Spleen (tissue), 11 donors: ENCODE results near the gene SPACA6. TPM values are rescaled to one million over a fixed set of nuclear protein-coding genes. Genes with fewer than 3 reads are reported as not detected.
A peak's percentile ranks its signal among the peaks of the same experiment; 100 is the strongest.
"Not testable (repeated sequence)": the region's sequence is repeated elsewhere in the genome, so short reads cannot be mapped to it uniquely, and the experiment has no call there.

ENCODE experiments used
- DNase-seq: peaks from one replicate; pipeline ENCODE4 v3.0.0-alpha.2; 2020
- H3K27ac ChIP-seq, 8 donors: fragments of 200-600 bp; sonication (generic) in 7 of 8; 1 replicate in 4 of 8; 2 replicates in 4 of 8; pipeline versions ENCODE4 v1.5.0 to v1.8.0; 2016 to 2021; ENCODE audit warnings: inconsistent platforms in 4 of 8, mild to moderate bottlenecking in 4 of 8, moderate library complexity in 1 of 8
- H3K27me3 ChIP-seq, 7 donors: fragments of 200-600 bp; sonication (generic) in 6 of 7; replicated peaks in 1 of 7; 1 replicate in 4 of 7; 2 replicates in 3 of 7; pipeline versions ENCODE4 v1.5.0 to v1.8.0; 2016 to 2021; ENCODE audit warnings: inconsistent platforms in 3 of 7, mild to moderate bottlenecking in 1 of 7
- H3K36me3 ChIP-seq, 6 donors: fragments of 200-600 bp; sonication (generic) in 5 of 6; 1 replicate in 4 of 6; 2 replicates in 2 of 6; pipeline versions ENCODE4 v1.5.0 to v1.8.0; 2016 to 2021; ENCODE audit warnings: inconsistent platforms in 2 of 6
- H3K4me1 ChIP-seq, 6 donors: fragments of 200-600 bp; sonication (generic) in 5 of 6; 1 replicate in 3 of 6; 2 replicates in 3 of 6; pipeline versions ENCODE4 v1.5.0 to v1.8.0; 2016 to 2021; ENCODE audit warnings: inconsistent platforms in 3 of 6
- H3K4me3 ChIP-seq, 8 donors: fragments of 200-600 bp; sonication (generic) in 7 of 8; 1 replicate in 4 of 8; 2 replicates in 4 of 8; pipeline versions ENCODE4 v1.5.0 to v1.8.0; 2016 to 2021; ENCODE audit warnings: inconsistent platforms in 4 of 8, mild to moderate bottlenecking in 4 of 8, moderate library complexity in 2 of 8
- H3K9me3 ChIP-seq, 8 donors: fragments of 200-600 bp; sonication (generic) in 7 of 8; 1 replicate in 4 of 8; 2 replicates in 4 of 8; pipeline versions ENCODE4 v1.5.0 to v1.8.0; 2016 to 2021; ENCODE audit warnings: inconsistent platforms in 4 of 8
- POLR2A ChIP-seq, 3 donors: fragments of 450-650 bp; IDR thresholded peaks; one replicate each; pipeline ENCODE4 v1.5.1; 2017; ENCODE audit warnings: antibody characterized with exemption in 3 of 3, mild to moderate bottlenecking in 1 of 3
- POLR2AphosphoS5 ChIP-seq, 3 donors: sonication (generic); formaldehyde crosslinking; IDR thresholded peaks; one replicate each; pipeline ENCODE4 v1.5.1; 2017; ENCODE audit warnings: antibody characterized with exemption in 3 of 3
- WGBS, 5 donors: extraction: QIAGEN DNeasy Blood & Tissue Kit in 3 of 5; methylation state at CpG; one replicate each; pipeline versions ENCODE4 v1.1.5 to v1.1.7; 2013 to 2018; 5-methylcytosine and 5-hydroxymethylcytosine counted together
- intact Hi-C: fragments of 100-400 bp; cut with DNase I; formaldehyde crosslinking; loops from one replicate; pipeline ENCODE4 v1.15.0; 2023; ENCODE audit warnings: low total_unique reads
- polyA plus RNA-seq, 3 donors: library from polyadenylated mRNA; stranded (reverse); fragments of 200-250 nt; gene quantifications; one replicate each; pipeline ENCODE4 v1.2.1, GENCODE V29; 2013
- total RNA-seq, 7 donors: library from RNA; depleted of rRNA in 3 of 7; stranded (reverse); fragments of >200 nt in 3 of 7; fragmentation: NEBNext Ultra II Directional in 4 of 7; extraction: Animal tissue kit (Norgen Biotek cat#: 25700) in 4 of 7; gene quantifications; one replicate each; pipeline versions ENCODE4 v1.1.0 to v1.2.1, GENCODE V29; 2016 to 2021
- TF ChIP-seq, protein P1 (sequence below), 11 experiments: fragments of 200-600 bp in 7 of 11; fragments of 450-650 bp in 4 of 11; sonication (generic) in 4 of 11; IDR thresholded peaks in 8 of 11; conservative IDR thresholded peaks in 3 of 11; 1 replicate in 7 of 11; 2 replicates in 4 of 11; pipeline versions ENCODE4 v1.4.0 to v1.8.0; 2016 to 2021; ENCODE audit warnings: antibody characterized with exemption in 11 of 11, inconsistent platforms in 4 of 11, mild to moderate bottlenecking in 1 of 11
- donor health status: healthy with polysubstance abuse.
- donor health status: DM: no; HTN: no; CAD: no; lungs with moderate emphysema.
- donor health status: DM: no; HTN: no; CAD: no.
- donor health status: Bipolar disorder and iron deficiency.
- donor health status: healthy.
- donor health status: DM: no; HTN: no; CAD: no.
- donor health status: DM: yes; HTN: yes; CAD: no.

The SPACA6 gene
- total and polyA plus RNA-seq, 10 donors: 9.6 to 44.2 (median 20.2) TPM

DNA sequence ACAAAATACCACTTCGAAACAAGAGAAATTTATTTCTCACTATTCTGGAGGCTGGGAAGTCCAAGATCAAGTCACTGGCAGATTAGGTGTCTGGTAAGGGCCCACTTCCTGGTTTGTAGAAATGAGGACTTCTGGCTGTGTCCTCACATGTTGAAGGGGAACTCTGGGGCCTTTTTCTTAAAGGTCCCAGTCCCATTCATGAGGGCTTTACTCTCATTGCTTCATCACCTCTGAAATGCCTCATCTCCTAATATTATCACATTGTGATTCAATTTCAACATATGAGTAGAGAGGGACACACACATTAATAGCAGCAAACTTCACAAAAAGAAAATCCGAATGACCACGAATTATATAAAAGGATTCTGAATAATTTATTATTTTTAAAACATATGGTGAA is 24.9 kb upstream of the SPACA6 start:
- DNase-seq: no peak
- peaks cover 0 to 66% (median 10%) of the 10 kb centered on the region in 7 donors for H3K27me3 ChIP-seq
- TF ChIP-seq POLR2A (IDR thresholded peaks at IDR 0.05) (no peak), POLR2AphosphoS5 (IDR thresholded peaks at IDR 0.05) (no peak)
- TF ChIP-seq, protein P1, sequence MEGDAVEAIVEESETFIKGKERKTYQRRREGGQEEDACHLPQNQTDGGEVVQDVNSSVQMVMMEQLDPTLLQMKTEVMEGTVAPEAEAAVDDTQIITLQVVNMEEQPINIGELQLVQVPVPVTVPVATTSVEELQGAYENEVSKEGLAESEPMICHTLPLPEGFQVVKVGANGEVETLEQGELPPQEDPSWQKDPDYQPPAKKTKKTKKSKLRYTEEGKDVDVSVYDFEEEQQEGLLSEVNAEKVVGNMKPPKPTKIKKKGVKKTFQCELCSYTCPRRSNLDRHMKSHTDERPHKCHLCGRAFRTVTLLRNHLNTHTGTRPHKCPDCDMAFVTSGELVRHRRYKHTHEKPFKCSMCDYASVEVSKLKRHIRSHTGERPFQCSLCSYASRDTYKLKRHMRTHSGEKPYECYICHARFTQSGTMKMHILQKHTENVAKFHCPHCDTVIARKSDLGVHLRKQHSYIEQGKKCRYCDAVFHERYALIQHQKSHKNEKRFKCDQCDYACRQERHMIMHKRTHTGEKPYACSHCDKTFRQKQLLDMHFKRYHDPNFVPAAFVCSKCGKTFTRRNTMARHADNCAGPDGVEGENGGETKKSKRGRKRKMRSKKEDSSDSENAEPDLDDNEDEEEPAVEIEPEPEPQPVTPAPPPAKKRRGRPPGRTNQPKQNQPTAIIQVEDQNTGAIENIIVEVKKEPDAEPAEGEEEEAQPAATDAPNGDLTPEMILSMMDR (IDR thresholded peaks at IDR 0.05 in 8 of 11, conservative IDR thresholded peaks at IDR 0.05 in 3 of 11): no peak
- no peak overlapping the region for H3K27ac ChIP-seq
- 64 to 83% (median 75%) methylated on average over 3 of the region's 3 CpGs for WGBS, 5 donors
- H3K9me3 ChIP-seq: peaks cover 0 to 12% (median 1%) of the 10 kb centered on the region in 8 donors
- H3K36me3 ChIP-seq: no peaks in the 10 kb centered on the region
- peaks cover 0 to 4% (median 0%) of the 10 kb centered on the region in 6 donors for H3K4me1 ChIP-seq
- H3K4me3 ChIP-seq: no peak overlapping the region
- intact Hi-C loops: no loop called here

DNA sequence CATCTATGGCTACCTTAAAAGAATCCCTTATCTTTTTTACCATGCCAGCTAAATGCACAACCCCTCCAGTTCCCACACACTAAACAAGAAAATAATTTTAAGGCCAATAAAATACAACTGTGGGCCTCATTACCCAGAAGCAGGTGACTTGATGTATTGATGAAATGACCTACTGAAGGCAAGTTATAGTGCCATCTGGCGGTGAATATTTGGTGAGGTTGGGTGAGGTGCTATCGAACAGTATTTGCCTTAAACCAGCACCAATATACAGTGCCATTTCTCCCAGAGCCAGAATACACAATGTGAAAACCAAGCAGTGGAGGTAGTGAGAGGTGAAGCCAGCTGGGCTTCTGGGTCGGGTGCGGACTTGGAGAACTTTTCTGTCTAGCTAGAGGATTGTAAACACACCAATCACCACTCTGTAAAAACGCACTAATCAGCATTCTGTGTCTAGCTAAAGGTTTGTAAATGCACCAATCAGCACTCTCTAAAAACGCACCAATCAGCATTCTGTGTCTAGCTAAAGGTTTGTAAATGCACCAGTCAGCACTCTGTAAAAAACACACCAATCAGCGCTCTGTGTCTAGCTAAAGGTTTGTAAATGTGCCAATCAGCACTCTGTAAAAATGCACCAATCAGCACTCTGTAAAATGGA is 17.1 kb upstream of the SPACA6 start:
- DNase-seq, H3K36me3 ChIP-seq, H3K4me1 ChIP-seq, H3K27ac ChIP-seq, H3K4me3 ChIP-seq, intact Hi-C loops, H3K9me3 ChIP-seq: not testable (repeated sequence)
- peaks cover 0 to 50% (median 0%) of the 10 kb centered on the region in 7 donors for H3K27me3 ChIP-seq
- TF ChIP-seq, protein P1 (IDR thresholded peaks at IDR 0.05 in 8 of 11, conservative IDR thresholded peaks at IDR 0.05 in 3 of 11): peak in 7 of 11 experiments; percentile 10 to 52 (median 43)
- 52 to 65% (median 63%) methylated on average over 7 of the region's 7 CpGs for WGBS, 5 donors

DNA sequence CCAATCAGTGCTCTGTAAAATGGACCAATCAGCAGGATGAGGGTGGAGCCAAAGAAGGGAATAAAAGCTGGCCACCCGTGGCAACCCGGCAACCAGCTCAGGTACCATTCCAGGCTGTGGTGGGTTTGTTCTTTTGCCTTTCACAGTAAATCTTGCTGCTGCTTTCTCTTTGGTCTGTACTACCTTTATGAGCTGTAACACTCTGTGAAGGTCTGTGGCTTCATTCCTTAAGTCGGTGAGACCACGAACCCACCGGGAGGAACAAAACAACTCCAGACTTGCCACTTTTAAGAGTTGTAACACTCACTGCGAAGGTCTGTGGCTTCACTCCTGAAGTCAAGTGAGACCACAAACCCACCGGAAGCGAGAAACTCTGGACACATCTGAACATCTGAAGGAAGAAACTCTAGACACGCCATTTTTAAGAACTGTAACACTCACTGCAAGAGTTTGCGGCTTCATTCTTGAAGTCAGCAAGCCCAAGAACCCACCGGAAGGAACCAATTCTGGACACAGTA is 16.5 kb upstream of the SPACA6 start:
- H3K27me3 ChIP-seq: peaks cover 0 to 50% (median 0%) of the 10 kb centered on the region in 7 donors
- H3K27ac ChIP-seq: no peak overlapping the region
- DNase-seq: no peak
- TF ChIP-seq, protein P1 (IDR thresholded peaks at IDR 0.05 in 8 of 11, conservative IDR thresholded peaks at IDR 0.05 in 3 of 11): no peak
- TF ChIP-seq POLR2A (IDR thresholded peaks at IDR 0.05) (no peak), POLR2AphosphoS5 (IDR thresholded peaks at IDR 0.05) (no peak)
- H3K4me3 ChIP-seq: no peak overlapping the region
- no peaks in the 10 kb centered on the region for H3K36me3 ChIP-seq
- intact Hi-C loops: no loop called here
- WGBS, 5 donors: 35 to 62% (median 48%) methylated on average over 11 of the region's 11 CpGs
- H3K4me1 ChIP-seq: peaks cover 0 to 4% (median 0%) of the 10 kb centered on the region in 6 donors
- H3K9me3 ChIP-seq: peaks cover 0 to 3% (median 0%) of the 10 kb centered on the region in 8 donors

DNA sequence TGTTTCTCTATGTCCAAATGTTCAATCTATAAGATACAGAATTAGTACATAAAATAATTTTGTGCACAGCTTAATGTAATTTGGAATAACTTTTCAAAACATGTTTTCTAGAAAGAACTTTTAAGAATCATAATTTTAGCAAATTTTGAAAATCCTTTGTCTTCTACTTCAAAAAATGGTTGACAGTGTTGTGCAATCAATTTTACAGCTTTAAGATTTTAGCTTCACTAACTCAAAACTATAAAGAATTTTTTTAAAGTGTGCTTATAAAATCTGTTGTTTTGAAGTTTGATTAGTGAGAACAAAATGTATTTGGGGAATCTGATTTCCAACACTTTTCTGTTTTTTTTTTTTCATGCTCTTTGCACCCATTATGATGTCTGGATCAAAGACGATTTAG is 12.7 kb upstream of the SPACA6 start:
- no peak overlapping the region for H3K27ac ChIP-seq
- no peak for DNase-seq
- peaks cover 0 to 4% (median 0%) of the 10 kb centered on the region in 6 donors for H3K4me1 ChIP-seq
- peaks cover 0 to 58% (median 0%) of the 10 kb centered on the region in 7 donors for H3K27me3 ChIP-seq
- no peak for TF ChIP-seq POLR2AphosphoS5 (IDR thresholded peaks at IDR 0.05)
- TF ChIP-seq POLR2A (IDR thresholded peaks at IDR 0.05): no peak
- TF ChIP-seq, protein P1 (IDR thresholded peaks at IDR 0.05 in 8 of 11, conservative IDR thresholded peaks at IDR 0.05 in 3 of 11): no peak
- H3K4me3 ChIP-seq: no peak overlapping the region
- WGBS, 5 donors: 64 to 86% (median 77%) methylated on average over 1 of the region's 1 CpG
- H3K9me3 ChIP-seq: peaks cover 0 to 11% (median 0%) of the 10 kb centered on the region in 8 donors
- H3K36me3 ChIP-seq: no peaks in the 10 kb centered on the region
- intact Hi-C loops: no loop called here
